Measurements from ENCODE around the gene ATP13A4.
"Not testable (repeated sequence)": the region's sequence is repeated elsewhere in the genome, so short reads cannot be mapped to it uniquely, and the experiment has no call there.

The ATP13A4 gene

DNA sequence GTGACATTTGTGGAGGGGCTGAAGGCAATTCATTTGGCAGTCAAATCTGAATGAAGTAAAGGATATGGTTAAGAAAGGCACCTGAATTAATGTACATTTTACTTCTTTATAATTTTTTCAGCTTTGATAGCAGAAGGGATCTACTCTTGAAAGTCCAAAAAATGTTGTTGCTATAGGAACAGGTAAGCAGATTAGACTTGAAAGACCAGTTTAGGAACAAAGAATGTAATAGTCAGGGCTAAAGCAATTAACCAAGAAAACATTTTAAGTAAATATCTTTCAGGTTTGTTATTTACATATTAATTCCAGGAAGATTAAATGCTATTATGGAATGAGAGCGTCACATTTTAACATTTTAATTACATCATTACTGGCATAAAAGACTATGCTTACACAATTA lies 1.1 kb downstream of the ATP13A4 start:
- no peak for DNase-seq

DNA sequence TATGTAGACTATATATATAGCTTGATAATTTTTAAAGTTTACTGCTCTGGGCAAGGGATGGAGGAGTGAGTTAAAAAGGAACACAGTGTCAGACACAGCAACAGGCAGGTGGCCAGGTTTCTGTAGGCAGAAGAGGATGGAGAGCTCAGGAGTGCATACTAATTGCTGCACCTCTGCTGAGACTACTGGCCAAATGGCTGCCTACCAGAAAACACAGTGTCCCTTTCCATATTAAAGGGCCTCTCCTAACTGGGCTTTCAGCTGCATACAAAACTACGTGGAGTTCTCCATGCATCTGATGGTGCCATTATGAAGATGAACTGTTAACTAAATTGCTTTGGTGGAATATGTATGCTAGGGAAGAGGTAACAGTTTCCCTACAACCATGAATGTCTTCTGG lies 1.8 kb downstream of the ATP13A4 start:
- DNase-seq, result no peak

DNA sequence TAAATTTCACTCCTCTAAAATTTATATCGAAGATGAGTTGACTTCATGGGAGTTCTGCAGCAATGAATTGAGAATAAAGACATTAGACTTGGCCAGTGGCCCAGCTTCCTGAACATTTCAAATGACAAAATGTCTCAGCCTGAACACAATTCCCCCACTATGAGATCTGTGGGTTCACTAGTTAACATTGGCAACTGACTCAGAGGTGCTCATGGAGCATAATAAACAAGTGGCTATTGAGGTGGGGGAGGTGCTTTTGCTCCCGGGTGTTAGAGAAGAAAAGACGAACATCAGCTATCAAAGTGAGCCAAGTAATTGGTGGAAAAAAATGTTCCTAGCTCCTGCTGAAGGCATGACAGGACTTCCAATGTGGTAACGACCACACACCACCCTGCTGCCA lies 6.3 kb downstream of the ATP13A4 start:
- DNase-seq, result no peak

DNA sequence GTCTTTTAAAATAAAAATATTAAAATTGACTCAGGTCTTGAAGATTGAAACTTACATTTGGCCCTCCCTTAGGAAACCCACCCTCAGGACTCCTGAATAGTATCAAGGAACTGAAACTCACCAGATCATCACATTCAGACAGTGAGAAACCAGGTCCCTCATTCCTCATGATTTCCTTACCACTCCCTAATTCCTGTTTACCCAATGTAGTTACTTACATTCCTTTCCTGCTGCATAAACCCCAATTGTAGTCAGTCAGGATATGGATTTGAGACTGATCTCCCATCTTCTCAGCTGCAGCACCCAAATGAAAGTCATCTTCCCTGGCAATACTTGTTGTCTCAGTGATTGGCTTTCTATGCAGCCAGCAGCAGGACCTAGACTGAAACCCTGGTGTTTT lies 8.6 kb downstream of the ATP13A4 start:
- DNase-seq, result no peak

DNA sequence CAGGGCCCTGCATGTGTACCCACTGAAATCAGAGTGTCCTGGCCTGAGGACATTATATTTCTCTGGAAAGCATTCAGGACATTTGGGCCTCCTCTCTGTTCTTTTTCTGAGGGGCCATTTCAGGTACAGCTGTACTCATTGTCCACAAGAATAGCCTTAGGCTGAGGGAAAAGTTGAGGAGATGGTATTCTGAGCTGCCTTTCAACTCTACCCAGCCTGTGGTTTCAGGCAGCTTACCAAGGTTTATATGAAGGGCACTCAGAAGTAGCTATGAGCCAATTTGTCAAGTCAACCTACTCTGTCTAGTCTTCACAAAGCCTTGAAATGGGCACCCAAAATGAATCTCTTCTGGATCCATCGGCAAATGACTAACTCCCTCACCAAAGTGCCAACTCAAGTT lies 9.4 kb downstream of the ATP13A4 start:
- DNase-seq, result no peak

DNA sequence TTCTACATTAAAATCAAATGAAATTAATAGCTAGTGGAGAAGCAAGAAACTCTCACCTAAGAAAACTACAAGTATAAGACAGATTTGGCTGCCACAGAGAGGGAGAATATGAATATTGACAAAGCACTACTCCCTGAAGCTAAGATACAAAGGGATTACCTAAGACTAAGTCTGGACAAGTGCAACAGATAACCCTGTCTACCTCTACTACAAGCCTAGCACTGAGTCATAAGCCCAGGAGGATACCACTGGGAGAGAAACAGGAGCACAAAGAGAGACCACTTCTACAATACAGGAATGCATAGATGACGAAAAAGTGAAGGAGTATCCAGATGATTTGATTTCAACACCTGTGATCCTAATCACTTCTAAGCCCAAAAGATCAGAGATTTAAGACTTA lies 10.4 kb downstream of the ATP13A4 start:
- DNase-seq, result no peak

DNA sequence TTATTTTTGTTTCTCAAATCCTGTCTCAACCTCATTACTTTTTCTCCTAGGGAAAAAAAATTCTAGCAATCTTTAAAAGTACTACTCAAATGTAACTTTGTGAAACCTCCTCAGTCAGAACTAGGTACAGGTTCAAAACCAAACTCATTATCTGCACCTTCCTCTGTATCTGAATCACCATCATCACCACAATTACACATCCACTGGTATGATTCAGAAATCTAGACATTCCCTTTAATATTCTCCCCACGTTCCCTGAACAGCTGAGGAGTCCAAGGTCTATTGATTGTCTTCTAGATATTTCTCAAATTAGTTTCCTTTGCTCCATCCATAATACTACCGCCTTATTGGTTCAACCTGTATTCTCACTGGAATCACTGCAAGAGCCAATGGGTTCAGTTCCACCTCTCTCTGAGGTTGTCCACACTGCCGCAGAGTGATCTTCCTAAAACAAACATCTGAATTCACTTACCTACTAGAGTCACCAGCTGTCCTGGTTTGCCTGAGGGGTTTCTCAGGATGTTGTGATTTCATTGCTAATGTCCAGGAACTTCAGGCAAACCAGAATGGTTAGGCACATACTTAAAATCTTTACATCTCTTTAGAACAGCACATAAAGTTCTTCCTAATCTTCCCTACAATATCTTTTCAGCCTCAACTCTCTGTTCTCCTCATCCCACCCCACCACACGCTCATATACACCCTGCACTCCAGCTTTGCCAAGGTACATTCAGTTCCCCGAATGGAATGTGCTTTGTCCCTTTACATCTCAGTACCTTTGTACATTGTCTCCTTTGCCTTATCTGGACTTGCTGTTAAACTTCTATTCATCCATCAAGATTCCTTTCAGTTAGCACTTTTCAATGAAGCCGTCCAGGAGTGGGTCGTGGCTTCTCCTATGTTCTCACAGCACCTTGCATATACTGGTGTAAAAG lies 24.2 kb downstream of the ATP13A4 start:
- no peak for DNase-seq

DNA sequence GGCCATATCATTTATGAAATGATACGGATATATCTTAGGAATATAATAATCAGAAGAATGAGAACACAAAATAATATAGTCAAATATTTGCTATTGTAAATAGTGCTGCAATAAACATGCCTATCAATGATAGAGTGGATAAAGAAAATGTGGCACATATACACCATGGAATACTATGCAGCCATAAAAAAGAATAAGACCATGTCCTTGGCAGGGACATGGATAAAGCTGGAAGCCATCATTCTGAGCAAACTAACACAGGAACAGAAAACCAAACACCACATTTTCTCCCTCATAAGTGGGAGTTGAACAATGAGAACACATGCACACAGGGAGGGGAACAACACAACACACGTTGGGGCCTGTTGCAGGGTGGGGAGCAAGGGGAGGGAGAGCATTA lies 28.6 kb downstream of the ATP13A4 start:
- not testable (repeated sequence) for DNase-seq

DNA sequence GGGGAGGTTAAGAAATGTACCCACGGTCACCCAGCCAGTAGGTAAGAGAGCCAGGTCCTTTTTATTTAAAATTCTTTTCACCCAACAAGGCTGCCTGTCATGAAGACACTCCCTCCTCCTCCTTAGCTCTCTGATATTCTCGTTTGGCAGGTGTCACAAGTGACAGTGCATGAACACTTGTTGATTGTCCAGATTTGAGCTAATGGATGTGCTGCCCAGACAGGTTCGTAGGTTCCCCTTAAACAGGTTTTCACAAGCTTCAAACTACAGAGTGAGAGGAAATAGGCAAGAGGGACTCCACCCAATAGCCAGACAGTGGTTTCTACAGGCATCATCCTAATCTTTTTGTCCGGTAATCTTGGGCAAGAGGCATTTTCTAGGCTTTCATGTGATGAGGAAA lies 32.2 kb downstream of the ATP13A4 start:
- DNase-seq, result no peak

DNA sequence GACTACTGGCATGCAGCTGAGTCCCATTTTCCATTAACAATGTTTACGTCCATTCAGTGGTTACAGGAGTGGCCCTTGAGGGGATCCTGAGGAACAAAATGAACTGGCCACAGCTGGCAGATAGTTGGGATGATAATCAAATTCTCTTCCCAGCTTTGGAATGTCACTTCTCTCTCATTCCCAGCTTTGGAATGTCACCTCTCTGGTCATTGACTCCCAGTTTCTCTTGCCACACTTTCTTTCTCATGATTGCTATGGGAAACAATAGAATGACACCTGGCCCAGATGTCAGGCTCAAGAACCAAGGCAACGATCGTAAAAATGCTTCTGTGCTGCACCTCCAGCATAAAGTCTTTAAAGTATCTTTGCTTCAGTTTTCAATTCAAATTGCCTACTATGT lies 34.0 kb downstream of the ATP13A4 start:
- no peak for DNase-seq

DNA sequence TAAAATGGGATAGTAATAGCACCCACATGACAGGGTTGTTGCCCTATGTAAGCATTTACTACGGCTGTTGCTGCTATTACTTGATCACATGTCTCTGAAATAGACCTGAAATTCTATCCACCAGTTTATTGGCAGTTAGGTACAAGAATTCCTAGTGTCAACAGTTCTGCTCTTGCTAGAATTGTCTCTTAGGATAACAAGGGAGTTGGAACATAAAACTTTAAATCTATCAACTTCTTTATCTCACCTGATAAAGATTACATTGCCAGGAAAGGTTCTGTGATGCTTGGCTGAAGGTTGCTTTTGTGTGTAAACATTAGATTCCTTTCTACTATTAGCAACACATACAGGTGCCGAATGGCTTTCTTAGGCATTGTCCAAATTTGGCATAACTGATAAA lies 38.7 kb downstream of the ATP13A4 start:
- DNase-seq, result no peak

DNA sequence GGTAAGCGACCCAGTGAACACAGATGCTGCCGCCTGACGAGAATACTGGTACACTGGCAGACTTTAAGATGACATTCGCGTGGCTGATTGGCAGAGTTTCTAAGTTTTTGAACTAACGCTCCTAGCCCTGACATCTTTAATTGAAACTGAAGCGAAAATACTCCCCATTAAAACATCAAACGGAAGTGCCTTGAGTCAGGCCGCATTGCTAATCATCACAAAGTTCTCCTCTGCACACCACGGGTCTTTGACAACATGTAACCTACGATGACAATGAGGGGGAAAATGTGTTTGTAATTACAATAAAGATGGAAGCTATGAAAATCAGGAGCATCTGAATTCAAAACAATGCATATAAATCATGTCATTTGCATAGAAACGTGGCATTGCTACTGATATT lies 44.5 kb downstream of the ATP13A4 start:
- DNase-seq, result no peak

DNA sequence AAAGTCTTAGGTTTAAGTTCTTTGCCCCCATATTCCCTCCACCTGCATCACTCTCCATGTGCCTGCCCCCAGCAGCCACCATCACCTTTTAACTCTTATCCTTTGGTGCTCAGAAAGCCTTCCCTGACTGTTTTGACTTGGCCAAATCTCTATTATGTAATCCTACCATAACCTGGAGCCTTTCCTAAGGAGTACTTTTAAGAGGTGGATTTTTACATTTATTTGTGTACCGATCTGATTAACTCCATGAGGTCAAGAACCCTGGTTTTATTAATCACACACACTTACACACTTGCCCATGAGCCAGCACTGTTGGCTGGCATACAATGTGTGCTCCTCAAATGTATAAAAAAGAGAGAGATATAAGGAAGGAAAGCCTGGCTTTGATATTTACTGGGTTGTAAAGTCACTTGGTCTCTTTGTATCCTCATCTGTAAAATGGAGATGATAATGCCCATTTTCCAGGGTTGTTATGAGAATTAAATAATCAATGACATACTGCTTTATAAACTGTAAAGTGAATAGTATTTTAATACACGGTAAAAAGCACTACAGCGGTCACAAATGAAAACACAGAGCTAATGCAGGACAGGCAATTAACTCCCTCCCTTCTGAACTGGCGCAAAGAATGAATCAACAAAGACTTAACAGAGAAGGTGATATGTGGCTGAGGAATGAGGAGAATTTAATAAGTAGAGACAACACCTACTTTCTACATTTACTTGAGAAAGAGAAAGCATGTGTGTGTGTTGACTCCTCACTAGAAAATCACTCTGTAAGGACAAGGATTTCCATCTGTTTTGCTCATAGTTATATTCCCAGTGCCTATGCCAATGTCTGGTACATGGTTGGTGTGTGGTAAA lies 45.4 kb downstream of the ATP13A4 start:
- DNase-seq, result no peak

DNA sequence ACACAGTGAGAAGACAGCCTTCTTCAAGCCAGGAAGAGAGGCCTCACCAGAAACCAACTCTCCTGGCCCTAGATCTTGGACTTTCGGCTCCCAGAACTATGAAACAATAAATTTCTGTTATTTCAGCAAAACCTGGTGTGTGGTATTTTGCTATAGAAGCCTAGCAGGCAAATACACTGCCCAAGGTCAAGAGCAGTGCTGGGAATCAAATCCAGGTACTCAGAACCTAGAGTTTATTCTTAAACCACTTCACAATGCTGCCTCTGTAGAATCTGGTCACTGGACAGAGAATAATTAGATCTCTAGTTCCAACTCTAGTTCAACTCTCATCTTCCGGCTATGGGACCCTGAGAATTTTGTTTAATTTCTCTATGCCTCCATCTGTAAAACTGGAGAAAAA lies 46.6 kb downstream of the ATP13A4 start:
- no peak for DNase-seq

DNA sequence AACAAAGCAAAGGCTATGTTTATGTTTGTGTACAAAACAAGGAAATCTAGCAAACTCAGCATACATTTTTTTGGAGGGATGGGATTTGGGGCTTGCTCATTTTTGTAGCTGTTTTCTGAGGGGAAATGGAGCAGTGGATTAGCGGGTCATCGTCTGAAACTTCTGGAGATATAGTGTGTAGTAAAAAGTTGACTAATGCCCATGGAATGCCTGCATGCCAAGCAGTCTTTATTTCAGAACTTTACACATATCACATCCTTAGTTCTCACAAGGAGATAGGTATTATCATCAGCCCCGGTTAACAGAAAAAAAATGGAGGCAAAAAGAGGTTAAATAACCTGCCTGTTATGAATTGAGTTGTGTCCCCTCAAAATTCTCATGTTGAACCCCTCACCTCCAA lies 47.1 kb downstream of the ATP13A4 start:
- DNase-seq, result no peak

DNA sequence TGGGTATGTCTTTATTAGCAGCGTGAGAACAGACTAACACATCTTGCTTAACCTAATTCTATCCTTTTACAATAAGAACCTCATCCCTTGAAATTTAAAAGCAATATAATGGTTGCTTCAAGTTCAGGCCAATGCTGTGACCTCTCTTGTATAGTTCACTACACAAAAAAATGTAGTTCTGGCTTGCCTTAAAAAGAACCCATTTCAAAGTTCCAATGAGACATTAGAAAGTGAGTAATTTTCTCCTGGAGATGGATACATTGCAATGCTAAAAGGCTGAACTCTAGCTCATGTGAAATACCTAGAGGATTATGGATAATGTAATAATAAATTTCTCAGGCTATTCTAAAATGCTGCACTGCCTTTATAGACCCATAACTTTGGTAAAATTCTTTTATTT lies 47.8 kb downstream of the ATP13A4 start:
- DNase-seq, result no peak

DNA sequence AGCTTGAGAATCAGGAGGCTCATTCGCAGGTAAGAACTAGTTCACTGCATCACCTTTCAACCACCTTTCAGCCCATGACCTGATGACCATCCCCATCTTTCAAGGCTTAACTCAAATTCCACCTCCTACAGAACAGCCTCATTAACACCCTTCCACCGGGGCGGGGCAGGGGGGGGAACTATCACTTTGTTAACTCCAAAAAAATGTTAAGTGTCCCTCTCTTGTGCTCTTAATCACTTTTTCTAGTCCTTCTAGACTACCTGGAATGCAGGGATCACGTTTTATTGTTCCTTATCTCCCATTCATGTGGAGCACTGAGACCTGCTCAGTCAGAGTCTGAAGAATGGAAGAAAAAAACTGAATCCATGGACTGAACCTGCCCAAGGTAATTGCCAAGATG lies 51.8 kb downstream of the ATP13A4 start:
- DNase-seq, result no peak

DNA sequence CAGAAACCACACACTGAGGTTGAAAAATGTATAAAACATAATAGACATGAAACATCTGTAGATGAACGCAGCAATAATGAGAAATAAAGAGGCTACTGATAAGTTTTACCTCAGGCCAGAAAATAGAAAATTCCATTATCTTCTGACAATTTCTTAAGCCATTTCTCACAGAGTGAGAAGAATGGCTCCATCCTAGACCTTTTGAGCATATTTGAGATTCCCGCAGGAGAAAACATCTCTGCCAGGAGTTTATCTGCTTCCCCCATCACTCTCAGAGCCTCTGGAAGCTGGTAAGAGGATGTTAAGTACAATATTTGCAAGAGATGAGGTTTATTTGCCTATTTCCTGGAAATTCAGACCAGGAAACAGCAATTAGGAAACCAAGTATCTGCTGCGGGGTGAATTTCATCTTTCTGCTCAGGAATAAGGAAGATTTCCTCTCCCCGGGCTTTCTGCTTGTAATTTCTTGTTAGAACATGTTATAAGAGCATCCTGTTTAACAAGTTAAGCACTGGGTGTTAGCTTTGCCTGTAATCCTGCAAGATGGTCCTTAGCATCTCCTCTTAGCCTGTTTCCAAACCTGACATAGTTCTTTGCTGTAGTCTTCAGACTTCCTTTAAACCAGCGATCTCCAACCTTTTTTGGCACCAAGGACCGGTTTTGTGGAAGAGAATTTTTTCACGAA lies 54.8 kb downstream of the ATP13A4 start:
- no peak for DNase-seq

DNA sequence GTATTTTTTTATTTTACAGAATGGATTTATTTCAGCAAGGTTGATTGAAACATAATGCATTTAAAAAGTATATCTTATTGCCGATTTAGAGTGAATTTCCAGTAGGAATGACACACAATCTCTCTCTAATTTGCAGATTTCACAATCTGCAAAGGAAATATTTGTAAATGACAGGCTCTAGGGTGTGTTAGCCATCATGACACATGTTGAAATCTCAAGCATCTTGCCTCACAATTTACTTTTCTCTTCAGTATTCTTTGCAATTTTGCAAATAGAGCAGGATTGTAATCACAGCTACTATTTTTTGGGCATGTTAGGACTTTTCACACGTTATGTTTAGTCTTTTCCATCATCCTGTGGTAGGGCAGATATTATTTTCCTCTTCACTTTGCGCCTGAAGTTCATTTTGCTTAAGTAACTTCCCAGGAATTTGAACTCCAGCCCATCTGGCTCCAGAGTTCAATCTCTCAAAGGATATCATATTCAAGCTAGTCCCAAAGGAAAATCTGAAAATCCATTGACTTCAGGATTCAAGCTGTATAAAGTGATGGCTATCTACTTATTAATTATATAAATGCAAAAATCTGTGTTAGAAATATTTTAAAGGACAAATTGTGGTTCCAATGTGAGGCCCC lies 55.4 kb downstream of the ATP13A4 start:
- DNase-seq, result no peak

DNA sequence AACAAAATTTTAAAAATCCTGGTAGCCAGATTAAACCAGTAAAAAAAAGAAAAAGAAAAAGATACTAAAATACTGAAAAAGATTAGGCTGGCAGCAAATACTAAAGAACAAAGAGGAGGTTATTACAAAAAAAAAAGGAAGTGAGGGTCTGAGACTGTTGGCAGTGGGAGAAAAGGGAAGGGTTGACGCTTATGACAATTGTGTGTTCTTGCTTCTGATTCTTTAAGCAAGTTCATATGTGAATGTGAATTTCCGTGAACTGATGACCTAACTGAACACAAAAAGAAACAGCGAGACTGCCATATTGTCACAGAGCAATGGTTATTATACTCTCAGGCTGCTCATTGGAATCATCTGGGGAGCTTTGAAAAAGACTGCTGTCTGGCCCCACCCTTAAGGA lies 56.5 kb downstream of the ATP13A4 start:
- DNase-seq, result no peak

DNA sequence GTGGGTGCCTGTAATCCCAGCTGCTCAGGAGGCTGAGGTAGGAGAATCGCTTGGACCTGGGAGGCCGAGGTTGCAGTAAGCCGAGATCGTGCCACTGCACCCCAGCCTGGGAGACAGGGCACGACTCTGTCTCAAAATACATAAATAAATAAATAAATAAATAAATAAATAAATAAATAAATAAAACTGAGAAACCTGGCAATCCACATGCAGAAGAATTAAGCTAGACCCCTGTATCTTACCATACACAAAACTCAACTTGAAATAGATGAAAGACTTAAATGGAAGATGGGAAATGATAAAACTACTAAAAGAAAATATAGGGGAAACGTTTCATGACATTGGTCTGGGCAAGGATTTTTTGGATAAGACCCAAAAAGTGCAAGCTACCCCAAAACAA lies 58.0 kb downstream of the ATP13A4 start:
- DNase-seq, result no peak

DNA sequence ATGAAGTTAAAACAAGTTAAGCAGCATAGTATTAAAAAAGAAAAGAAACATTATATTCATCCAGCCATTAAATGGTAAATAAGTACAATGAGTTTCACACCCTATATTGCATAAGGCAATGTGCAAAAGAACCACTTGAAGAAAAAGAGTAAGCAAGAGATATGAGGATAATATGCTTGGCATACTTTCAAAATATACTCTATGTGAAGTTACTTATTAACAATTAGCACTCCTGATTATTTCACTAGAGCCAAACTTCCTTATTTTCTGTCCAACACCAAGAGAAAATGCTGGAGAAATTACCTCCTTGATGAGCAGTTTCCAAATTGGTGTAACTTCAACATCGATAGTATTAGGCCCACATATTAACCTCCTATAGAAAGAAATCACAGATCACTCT lies 63.7 kb downstream of the ATP13A4 start:
- DNase-seq, result no peak

DNA sequence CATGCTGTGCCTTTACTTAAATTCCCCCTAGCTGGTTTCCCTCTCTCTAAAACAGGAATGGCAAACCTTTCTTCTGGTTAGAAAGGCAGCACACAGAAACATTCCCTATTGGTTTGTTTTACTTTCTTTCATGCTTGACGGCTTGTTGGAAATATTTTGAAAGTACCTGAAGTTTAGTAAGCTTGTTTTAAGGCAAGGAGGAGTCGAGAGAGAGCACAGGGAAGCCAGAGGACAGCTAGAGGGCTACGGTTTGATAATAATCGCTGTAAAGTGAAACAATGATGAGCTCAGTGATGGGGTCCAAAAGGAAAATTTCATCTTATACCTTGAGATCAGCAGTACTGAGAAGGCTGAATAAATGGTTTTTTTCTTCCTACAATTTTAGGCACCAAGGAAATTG lies 64.1 kb downstream of the ATP13A4 start:
- DNase-seq, result no peak
